ENCODE measurements around the gene MLLT1. TPM values are rescaled to one million over a fixed set of nuclear protein-coding genes. Genes with fewer than 3 reads are reported as not detected.

Gene MLLT1
- total and polyA plus RNA-seq, 8 donors: 19.6 to 37.5 (median 25.4) TPM

DNA sequence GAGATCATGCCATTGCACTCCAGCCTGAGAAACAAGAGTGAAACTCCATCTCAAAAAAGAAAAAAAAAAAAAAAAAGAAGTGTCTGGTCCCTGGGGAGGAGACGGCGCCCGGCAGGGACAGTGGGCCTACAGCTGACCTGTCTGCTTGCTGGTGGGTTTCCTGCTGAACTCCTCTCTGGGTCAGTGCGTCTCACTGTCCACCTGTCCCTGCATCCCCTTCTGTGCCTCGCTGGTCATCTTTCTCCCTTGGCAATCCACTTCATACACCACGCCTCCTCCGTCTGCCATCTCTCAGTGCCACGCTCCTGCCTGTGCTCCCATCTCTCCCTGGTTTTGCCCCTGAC is 80.9 kb downstream of the MLLT1 start:
- TF ChIP-seq, protein P1, sequence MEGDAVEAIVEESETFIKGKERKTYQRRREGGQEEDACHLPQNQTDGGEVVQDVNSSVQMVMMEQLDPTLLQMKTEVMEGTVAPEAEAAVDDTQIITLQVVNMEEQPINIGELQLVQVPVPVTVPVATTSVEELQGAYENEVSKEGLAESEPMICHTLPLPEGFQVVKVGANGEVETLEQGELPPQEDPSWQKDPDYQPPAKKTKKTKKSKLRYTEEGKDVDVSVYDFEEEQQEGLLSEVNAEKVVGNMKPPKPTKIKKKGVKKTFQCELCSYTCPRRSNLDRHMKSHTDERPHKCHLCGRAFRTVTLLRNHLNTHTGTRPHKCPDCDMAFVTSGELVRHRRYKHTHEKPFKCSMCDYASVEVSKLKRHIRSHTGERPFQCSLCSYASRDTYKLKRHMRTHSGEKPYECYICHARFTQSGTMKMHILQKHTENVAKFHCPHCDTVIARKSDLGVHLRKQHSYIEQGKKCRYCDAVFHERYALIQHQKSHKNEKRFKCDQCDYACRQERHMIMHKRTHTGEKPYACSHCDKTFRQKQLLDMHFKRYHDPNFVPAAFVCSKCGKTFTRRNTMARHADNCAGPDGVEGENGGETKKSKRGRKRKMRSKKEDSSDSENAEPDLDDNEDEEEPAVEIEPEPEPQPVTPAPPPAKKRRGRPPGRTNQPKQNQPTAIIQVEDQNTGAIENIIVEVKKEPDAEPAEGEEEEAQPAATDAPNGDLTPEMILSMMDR (IDR thresholded peaks at IDR 0.05): no peak
- 20 to 25% methylated on average over 8 of the region's 8 CpGs for WGBS, 2 donors
- ATAC-seq (peak in 1 of 4 donors; percentile 3), FAIRE-seq (no peak), DNase-seq (no peak)
- no peak overlapping the region for H3K27ac ChIP-seq
- intact Hi-C loops (cut with DNase I): loop anchor here in 1 of 3 donors (10.0 kb wide), 1 partner anchor 164 kb away; no protein-coding TSS in a partner anchor
- H3K27me3 ChIP-seq: no peaks in the 10 kb centered on the region
- no peaks in the 10 kb centered on the region for H3K9me3 ChIP-seq
- no peaks in the 10 kb centered on the region for H3K36me3 ChIP-seq
- H3K4me3 ChIP-seq: peak overlapping the region; percentile 55 to 84 (median 60)
- peaks cover 0 to 12% (median 0%) of the 10 kb centered on the region in 3 donors for H3K4me1 ChIP-seq

DNA sequence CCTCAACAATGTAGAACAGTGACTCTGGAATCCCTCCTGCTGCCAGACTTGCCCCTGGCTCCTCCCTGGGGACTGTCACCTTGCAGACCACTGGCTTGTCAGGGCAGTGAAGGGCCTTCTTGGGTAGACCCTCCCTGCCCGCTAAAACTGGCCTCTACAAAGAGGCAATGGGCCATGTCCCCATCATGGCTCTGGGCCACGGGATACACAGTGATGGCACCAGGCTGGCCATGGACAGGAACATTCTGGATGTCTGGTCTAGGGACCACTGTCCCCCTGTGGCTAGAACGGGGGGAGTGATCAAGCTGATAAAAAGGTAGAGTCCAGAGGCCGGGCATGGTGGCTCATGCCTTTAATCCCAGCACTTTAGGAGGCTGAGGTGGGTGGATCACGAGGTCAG is 83.4 kb downstream of the MLLT1 start:
- no peak overlapping the region for H3K4me3 ChIP-seq
- intact Hi-C loops (cut with DNase I): loop anchor here in 1 of 3 donors (10.0 kb wide), 1 partner anchor 162 kb away; no protein-coding TSS in a partner anchor
- WGBS, 2 donors: 94 to 97% methylated on average over 5 of the region's 5 CpGs
- ATAC-seq (no peak), FAIRE-seq (no peak), DNase-seq (peak in 1 of 6 donors; percentile 24)
- TF ChIP-seq, protein P1 (IDR thresholded peaks at IDR 0.05): no peak
- H3K4me1 ChIP-seq: peaks cover 0 to 12% (median 0%) of the 10 kb centered on the region in 3 donors
- H3K27me3 ChIP-seq: no peaks in the 10 kb centered on the region
- H3K9me3 ChIP-seq: no peaks in the 10 kb centered on the region
- no peak overlapping the region for H3K27ac ChIP-seq
- H3K36me3 ChIP-seq: no peaks in the 10 kb centered on the region

DNA sequence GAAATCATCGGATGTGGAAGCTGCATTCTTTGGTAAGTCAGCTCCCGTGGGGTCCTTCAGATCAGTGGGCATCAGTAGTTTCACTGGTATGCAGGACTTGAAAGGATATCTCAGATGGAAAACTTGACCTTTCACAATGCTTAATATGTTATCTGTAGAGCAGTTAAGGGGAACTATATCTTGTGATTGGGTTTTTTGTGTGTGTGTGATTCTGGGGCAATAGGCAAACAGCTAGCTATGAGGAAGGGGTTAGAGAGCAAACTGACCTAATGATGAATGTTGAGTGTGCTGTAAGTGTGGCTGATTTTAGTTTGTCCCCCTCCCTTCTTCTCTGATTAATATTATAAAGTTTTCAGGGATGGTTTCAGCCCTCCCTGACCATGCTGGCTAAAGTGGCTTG is 91.0 kb downstream of the MLLT1 start:
- TF ChIP-seq, protein P1 (IDR thresholded peaks at IDR 0.05): no peak
- intact Hi-C loops (cut with DNase I): no loop called here
- H3K9me3 ChIP-seq: no peaks in the 10 kb centered on the region
- H3K27me3 ChIP-seq: no peaks in the 10 kb centered on the region
- FAIRE-seq (no peak), ATAC-seq (no peak), DNase-seq (no peak)
- no peak overlapping the region for H3K4me3 ChIP-seq
- no peak overlapping the region for H3K27ac ChIP-seq
- 91 to 98% methylated on average over 2 of the region's 2 CpGs for WGBS, 2 donors
- no peaks in the 10 kb centered on the region for H3K36me3 ChIP-seq
- H3K4me1 ChIP-seq: no peaks in the 10 kb centered on the region

DNA sequence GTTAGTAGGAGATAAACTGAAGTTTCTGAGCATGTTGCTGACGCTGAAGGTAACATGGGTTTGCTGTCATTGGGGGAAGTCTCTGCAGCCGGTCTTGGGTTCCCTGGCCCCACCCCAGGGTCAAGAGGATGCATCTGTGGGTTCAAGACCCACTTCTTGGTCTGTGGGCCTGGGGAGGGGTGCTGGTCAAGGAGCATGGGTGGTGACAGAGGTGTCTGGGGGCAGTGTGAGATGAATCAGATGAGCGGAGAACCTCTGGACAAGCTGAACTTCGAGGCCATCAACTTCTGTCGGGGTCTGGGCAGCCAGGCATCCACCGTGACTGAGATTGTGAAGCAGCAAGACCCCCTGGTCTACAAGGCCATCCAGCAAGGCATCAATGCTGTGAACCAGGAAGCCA is 92.4 kb downstream of the MLLT1 start:
- H3K27ac ChIP-seq: no peak overlapping the region
- FAIRE-seq: no peak
- no peak for ATAC-seq
- H3K9me3 ChIP-seq: no peaks in the 10 kb centered on the region
- no peaks in the 10 kb centered on the region for H3K27me3 ChIP-seq
- no peaks in the 10 kb centered on the region for H3K36me3 ChIP-seq
- no peak overlapping the region for H3K4me3 ChIP-seq
- DNase-seq: peak in 1 of 6 donors; percentile 25
- intact Hi-C loops (cut with DNase I): no loop called here
- TF ChIP-seq, protein P1 (IDR thresholded peaks at IDR 0.05): no peak
- WGBS, 2 donors: 87 to 96% methylated on average over 6 of the region's 6 CpGs
- H3K4me1 ChIP-seq: no peaks in the 10 kb centered on the region

DNA sequence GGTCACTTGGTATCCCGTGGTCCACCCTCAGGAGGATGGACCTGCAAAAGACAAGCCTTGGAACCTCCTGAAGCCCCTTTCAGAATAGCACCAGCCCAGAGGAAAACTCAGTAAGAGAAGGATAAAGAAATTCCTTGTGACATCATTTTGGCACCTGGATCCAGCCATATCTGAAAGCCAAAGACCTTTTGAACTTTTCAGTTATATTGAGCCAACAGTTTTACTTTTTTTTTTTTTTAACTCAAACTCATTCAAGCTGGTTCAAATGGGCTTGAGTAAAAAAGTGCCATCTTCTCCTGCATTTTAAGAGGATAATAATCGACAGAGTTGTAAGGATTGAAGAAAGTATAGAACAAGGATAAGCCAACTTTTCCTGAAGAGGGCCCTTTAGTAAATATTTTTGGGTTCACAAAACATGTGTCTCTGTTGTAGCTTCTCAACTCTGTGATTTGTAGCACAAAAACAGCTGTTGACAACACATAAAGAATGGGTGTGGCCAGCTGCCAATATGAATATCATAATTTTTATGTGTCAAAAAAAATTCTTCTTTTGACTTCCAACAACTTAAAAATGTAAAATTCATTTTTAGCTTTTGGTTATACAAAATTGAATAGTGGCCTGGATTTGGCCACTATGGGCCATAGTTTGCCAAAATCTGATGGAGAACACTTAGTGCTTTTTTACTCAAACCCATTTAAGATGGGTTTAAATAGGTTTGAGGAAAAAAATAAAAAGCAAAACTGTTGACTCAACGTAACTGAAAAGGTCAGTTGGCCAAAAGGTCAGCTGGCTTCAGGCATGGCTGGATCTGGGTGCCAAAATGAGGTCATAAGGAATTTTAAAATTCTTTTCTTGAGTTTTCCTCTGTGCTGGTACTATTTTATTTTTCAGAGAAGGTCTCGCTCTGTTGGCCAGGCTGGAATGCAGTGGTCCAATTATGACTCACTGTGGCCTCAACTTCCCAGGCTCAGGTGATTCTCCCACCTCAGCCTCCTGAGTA is 93.6 kb downstream of the MLLT1 start:
- H3K4me1 ChIP-seq: no peaks in the 10 kb centered on the region
- DNase-seq (no peak), FAIRE-seq (no peak), ATAC-seq (peak in 2 of 4 donors; percentile 29 to 40)
- no peaks in the 10 kb centered on the region for H3K9me3 ChIP-seq
- H3K4me3 ChIP-seq: no peak overlapping the region
- TF ChIP-seq, protein P1 (IDR thresholded peaks at IDR 0.05): no peak
- 78 to 85% methylated on average over 4 of the region's 4 CpGs for WGBS, 2 donors
- H3K36me3 ChIP-seq: no peaks in the 10 kb centered on the region
- H3K27ac ChIP-seq: no peak overlapping the region
- intact Hi-C loops (cut with DNase I): no loop called here
- no peaks in the 10 kb centered on the region for H3K27me3 ChIP-seq
